Measurements from ENCODE around the gene ATP5F1A.

The ATP5F1A gene

DNA sequence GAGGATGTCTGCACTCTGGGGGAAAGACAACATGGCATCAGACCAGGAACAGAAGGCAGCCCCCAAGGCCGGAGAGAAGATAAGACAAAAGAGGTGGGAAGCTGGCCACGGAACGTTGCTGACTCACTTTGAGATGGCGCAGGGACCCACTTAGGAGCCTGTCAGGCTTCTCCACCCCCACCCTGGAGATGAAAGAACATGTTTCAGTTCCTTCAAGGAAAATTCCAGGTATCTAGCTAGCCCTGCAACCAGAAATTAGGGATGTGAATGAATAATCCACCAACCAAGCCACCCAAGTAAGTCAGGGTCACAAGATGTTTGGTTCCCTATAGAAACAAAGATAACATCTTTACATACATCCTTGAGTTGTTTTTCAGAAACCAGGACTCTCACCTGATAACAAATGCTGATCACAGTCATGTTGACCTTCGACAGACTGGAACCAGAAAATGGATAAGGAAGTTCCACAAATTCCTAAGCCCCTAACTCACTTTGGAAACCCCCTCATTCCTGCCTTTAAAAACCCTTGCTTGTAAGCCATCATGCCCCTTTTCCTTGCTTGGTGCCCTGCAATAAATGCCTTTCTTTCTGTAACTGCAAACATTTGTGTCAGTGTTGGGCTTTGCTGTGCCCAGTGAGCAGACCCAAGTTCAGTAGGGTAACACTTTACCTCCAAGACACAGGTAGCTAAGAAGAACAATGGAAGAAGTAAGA, 57.9 kb downstream of the ATP5F1A start:
- Histone ChIP-seq H3K27ac (ENCODE audit: low read length) (no peak overlapping the region), H3K9me3 (replicated peaks; ENCODE audit: insufficient read depth, low read length) (no peaks in the 10 kb centered on the region), H3F3A (ENCODE audit: insufficient read depth, low read length) (no peaks in the 10 kb centered on the region), H3K9me2 (replicated peaks; ENCODE audit: insufficient read depth, low read length) (no peaks in the 10 kb centered on the region), H4K20me1 (ENCODE audit: insufficient read depth, low read length) (no peaks in the 10 kb centered on the region), H3K79me2 (ENCODE audit: low read length) (no peaks in the 10 kb centered on the region), H3K27me3 (replicated peaks; ENCODE audit: insufficient read depth, low read length) (no peaks in the 10 kb centered on the region), H3K36me3 (replicated peaks; ENCODE audit: insufficient read depth, low read length) (no peaks in the 10 kb centered on the region), H2AFZ (ENCODE audit: low read length) (no peak overlapping the region), H3K9ac (ENCODE audit: low read length) (no peak overlapping the region), H3K4me3 (ENCODE audit: low read length) (no peak overlapping the region), H3K4me2 (ENCODE audit: low read depth, low read length) (no peak overlapping the region), H3K4me1 (ENCODE audit: low read length) (peaks cover 7% of the 10 kb centered on the region)
- DNase-seq, result no peak
- TF ChIP-seq EZH2 (optimal IDR thresholded peaks at IDR 0.05; ENCODE audit: low read depth, low read length) (no peak), EZH2phosphoT487 (IDR thresholded peaks at IDR 0.05; ENCODE audit: low read length) (no peak)
- TF ChIP-seq, protein P1, sequence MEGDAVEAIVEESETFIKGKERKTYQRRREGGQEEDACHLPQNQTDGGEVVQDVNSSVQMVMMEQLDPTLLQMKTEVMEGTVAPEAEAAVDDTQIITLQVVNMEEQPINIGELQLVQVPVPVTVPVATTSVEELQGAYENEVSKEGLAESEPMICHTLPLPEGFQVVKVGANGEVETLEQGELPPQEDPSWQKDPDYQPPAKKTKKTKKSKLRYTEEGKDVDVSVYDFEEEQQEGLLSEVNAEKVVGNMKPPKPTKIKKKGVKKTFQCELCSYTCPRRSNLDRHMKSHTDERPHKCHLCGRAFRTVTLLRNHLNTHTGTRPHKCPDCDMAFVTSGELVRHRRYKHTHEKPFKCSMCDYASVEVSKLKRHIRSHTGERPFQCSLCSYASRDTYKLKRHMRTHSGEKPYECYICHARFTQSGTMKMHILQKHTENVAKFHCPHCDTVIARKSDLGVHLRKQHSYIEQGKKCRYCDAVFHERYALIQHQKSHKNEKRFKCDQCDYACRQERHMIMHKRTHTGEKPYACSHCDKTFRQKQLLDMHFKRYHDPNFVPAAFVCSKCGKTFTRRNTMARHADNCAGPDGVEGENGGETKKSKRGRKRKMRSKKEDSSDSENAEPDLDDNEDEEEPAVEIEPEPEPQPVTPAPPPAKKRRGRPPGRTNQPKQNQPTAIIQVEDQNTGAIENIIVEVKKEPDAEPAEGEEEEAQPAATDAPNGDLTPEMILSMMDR (IDR thresholded peaks at IDR 0.05; ENCODE audit: low read length), result no peak

DNA sequence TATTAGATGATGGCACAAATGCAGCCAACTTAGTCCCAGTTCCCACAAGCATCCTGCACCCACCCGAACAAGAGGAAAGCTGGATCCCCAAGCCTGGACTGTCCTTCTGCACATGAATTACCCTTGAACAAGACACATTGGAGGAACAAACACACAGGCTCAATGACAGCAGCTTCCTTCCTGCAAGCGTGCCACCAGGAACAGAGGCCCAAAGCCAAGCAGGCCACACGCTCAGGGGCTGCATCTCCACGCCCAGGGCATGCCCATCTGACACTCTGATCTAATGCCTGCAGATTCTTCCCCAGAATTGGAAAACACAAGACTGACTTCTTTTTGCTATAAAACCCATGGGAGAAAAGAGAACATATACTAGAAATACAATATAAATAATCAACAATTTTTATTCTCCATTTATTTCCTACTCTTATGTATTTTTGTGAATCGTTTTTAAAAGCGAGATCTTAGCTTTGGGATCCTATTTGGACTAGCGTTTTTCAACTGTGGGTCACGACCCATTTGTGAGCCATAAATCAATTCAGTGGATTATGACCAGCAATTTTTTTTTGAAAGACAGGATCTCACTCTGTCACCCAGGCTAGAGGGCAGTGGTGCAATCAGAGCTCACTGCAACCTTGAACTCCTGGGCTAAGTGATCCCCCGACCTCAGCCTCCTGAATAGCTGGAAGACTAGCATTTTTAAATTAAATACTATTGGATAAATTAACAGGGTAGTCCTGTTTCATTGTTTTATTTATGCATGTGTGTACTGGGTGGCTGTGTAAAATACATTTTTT, 60.4 kb downstream of the ATP5F1A start:
- Histone ChIP-seq H4K20me1 (ENCODE audit: insufficient read depth, low read length) (no peaks in the 10 kb centered on the region), H3K9me3 (replicated peaks; ENCODE audit: insufficient read depth, low read length) (no peaks in the 10 kb centered on the region), H3K27me3 (replicated peaks; ENCODE audit: insufficient read depth, low read length) (no peaks in the 10 kb centered on the region), H3K79me2 (ENCODE audit: low read length) (no peaks in the 10 kb centered on the region), H3K36me3 (replicated peaks; ENCODE audit: insufficient read depth, low read length) (no peaks in the 10 kb centered on the region), H2AFZ (ENCODE audit: low read length) (no peak overlapping the region), H3K9ac (ENCODE audit: low read length) (no peak overlapping the region), H3F3A (ENCODE audit: insufficient read depth, low read length) (no peaks in the 10 kb centered on the region), H3K4me2 (ENCODE audit: low read depth, low read length) (no peak overlapping the region), H3K9me2 (replicated peaks; ENCODE audit: insufficient read depth, low read length) (no peaks in the 10 kb centered on the region), H3K27ac (ENCODE audit: low read length) (no peak overlapping the region), H3K4me1 (ENCODE audit: low read length) (peaks cover 5% of the 10 kb centered on the region), H3K4me3 (ENCODE audit: low read length) (no peak overlapping the region)
- no peak for DNase-seq
- no peak for TF ChIP-seq EZH2 (optimal IDR thresholded peaks at IDR 0.05; ENCODE audit: low read depth, low read length)
- TF ChIP-seq, protein P1 (IDR thresholded peaks at IDR 0.05; ENCODE audit: low read length), result no peak
- TF ChIP-seq EZH2phosphoT487 (IDR thresholded peaks at IDR 0.05; ENCODE audit: low read length), result no peak

DNA sequence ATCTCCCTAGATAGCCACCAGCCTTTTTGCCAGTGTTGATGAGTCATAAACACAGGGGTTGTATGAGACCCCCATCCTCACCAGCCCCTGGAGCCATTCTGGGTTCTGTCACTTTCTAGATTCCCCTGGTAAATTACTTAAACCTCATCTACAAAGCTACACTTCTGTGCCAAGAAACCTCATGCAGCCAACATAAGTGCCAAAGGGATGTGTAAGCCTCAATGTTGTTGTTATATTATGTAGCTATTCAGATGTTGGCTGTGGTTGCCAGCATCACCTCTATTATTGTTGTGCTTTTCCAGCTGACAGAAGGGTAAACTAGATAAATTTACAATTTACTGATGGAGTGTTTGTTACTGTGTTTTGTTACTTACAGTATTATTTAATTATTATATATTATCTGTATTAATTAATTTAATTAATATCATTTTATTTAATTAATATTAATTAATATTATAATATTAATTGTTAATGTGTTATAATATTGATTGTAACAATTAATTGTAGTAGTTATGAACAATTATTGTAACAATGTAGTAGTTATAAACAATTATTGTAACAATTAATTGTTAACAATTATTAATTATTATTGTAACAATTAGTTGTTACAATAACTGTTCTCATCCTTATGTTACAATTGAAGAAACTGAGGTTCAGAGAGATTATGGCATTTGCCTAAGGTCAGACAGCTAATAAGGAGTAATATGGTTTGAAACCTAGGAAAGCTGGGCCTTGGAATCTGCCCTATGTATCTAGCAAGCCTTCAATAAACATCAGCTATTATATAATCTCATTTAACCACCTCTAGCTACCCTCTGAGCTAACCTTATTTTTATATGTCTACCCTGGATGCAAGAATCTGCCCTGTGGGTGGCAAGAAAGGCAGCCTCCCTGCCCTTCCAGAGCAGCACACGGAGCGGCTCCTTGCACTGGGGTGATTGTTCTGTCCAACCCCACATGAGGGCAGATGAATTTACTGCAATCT, 62.1 kb downstream of the ATP5F1A start:
- Histone ChIP-seq H3K9me3 (replicated peaks; ENCODE audit: insufficient read depth, low read length) (no peaks in the 10 kb centered on the region), H3K27me3 (replicated peaks; ENCODE audit: insufficient read depth, low read length) (no peaks in the 10 kb centered on the region), H3K9ac (ENCODE audit: low read length) (no peak overlapping the region), H3K9me2 (replicated peaks; ENCODE audit: insufficient read depth, low read length) (no peaks in the 10 kb centered on the region), H3K79me2 (ENCODE audit: low read length) (no peaks in the 10 kb centered on the region), H3K36me3 (replicated peaks; ENCODE audit: insufficient read depth, low read length) (no peaks in the 10 kb centered on the region), H4K20me1 (ENCODE audit: insufficient read depth, low read length) (no peaks in the 10 kb centered on the region), H3K4me2 (ENCODE audit: low read depth, low read length) (no peak overlapping the region), H3K4me3 (ENCODE audit: low read length) (no peak overlapping the region), H3K27ac (ENCODE audit: low read length) (no peak overlapping the region), H3F3A (ENCODE audit: insufficient read depth, low read length) (no peaks in the 10 kb centered on the region), H3K4me1 (ENCODE audit: low read length) (no peaks in the 10 kb centered on the region; the same call in 1 of the 2 replicates), H2AFZ (ENCODE audit: low read length) (no peak overlapping the region)
- no peak for DNase-seq
- TF ChIP-seq EZH2phosphoT487 (IDR thresholded peaks at IDR 0.05; ENCODE audit: low read length) (no peak), EZH2 (optimal IDR thresholded peaks at IDR 0.05; ENCODE audit: low read depth, low read length) (no peak)
- TF ChIP-seq, protein P1 (IDR thresholded peaks at IDR 0.05; ENCODE audit: low read length), result no peak
